Stimulated activated CD8-positive, alpha-beta memory T cell treated with anti-CD3 and anti-CD28 coated beads, Interleukin-2, amount 100 ng/mL, for 1 hour (primary cell): ENCODE data around the gene DIP2C.

Experiments used
- DNase-seq, 2 donors: peaks; one replicate each; pipeline ENCODE4 v3.0.0-alpha.2; 2020; ENCODE audit warnings: low read depth in 2 of 2

DIP2C gene

DNA sequence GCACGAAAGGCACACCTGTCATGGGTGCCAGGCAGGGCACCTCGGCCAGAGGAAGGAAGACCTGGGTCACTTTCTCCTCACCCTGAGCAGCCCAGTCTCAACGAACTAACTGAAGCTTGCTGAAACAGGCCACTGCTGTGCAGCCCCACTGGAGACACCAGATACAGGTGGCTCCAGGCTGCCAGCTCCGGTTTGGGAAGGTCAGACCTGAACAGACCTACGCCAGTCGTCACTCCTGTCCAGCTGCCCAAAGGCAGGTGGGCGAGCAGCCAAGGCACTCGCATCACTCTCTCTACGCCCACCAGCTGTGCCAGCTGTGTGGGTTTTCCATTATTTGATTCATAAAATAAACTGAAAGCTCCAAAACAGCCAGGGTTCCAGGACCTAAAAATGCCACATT lies 298.2 kb downstream of the DIP2C start:
- DNase-seq: no peak

DNA sequence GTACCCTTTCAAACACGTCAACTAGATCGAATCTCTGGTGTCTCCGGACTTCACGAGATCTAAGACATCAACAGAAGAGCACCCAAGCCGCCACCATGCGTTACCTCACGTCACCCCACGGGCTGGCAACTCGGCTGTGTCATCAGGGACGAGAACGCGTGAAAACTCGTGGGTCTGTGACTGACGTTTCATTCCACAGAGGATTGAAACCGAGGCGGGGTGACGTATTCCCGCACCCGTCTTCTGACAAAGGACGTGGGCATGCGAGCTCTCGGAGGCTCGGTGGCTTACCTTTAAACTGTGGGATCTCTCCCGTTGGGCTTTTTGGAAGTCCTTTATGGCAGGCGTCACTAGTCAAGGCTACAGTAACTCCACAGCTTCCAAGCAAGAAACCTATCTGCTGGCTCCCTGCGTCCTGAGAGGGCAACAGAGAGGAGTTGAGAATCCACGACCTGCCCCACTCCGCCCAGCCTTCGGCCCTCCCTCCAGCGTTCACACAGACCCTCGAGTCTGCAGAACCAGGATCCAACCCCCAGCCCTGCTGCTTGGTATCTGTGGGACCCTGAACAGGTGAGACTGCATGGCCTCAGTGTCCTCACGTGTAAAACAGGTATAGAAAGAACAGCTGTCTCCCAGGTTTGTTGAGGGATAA lies 298.9 kb downstream of the DIP2C start:
- no peak for DNase-seq

DNA sequence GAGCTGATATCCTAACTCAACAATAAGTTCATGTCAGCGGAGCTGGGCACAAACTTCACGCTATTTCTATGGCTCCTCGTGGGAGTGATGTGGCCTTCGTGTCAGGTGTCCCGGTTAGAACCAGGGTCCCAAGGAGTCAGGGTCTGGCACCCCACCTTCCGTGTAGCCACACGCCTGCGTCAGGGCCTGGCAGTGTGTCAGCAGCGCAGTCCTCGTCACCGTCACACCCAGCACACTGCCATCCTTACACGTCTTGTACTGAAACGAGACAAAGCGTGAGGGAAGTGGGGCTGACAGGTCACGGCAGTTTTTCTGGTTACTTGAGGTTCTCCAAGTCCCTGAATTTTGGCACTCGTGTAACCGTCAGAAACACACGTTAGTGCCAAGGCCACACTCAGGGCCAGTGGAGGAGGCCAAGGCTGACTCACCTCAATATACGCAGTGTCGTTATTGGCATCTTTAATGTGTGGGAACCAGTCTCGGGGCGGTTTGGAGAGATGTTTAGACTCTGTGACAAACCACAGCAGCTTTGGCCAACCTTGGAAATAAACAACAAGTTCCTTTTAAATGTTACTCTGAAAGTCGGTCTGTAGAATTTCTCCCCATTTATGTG lies 299.5 kb downstream of the DIP2C start:
- no peak for DNase-seq

DNA sequence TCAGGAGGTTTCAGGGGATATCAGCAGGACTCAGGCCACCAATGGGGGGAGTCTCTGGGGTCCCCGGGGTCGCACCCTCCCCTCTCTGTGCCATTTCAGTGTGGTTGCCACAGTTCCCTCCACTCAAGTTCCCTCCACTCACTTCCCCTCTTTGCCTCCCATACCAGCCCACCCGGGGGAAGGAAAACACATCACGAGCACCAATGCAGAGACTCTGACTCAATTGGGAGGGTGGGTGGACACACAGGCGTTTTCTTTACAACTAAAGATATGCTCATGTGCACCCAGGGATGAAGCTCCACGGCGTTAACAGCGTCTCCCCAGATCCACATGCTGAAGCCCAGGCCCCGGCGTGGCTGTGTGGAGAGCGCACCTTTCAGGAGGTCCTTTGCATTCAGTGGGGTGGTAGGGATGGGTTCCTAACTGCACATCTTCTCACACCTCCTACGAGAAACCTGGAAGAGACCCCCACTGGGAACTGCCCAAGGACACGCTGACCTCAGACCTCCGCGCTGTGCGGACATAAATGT lies 300.1 kb downstream of the DIP2C start:
- no peak for DNase-seq

DNA sequence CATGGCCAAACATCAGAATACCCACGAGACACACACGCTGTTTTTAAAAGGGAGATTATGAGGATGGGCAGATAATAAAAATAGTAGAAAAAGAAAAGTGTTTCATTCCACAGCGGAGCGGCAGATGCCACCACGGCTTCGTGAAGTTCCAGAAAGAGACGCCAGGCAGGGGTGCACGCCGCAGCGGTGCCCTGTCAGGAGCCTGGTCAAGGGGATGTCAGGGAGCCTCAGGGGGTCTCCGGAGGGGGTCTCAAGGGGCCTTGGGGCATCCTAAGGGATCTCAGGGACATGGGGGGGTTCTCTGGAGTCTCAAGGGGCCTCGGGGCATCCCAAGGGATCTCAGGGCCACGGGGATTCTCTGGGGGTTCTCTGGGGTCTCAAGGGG lies 300.8 kb downstream of the DIP2C start:
- no peak for DNase-seq

DNA sequence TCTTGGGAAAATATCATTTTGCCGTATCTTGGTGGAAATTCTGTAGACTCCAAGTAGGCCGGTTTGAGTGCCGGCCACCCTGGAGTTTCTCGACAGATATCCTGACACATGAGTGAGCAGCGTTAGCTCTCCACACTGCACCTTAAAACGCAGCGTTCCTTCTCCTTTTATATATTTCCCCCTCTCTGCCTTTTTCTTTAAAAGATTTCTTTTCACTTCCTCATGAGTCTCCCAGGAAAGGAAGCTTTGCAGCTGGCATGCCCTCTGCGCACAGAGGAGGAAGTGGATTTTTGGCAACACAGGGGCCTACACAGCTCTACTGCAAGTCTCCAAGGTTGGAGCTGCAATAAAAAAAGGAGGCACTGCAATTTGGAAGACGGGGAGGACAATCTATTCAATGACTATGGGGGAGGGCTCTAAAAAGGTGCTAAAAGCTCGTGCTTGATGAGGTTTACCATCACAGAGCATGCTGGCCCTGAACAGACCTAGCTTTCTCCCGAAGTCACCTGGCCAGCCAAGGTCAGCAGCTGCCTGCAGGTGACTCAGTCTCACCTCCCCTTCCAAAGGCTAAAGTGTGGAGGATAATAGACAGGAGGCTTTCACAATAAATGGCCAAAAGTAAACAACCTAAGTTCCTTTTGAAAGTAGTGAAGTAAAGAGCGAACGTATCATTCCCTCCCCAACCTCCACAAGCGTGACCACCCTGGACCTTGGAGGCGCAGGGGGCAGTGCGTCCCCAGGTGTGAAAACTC lies 301.4 kb downstream of the DIP2C start:
- DNase-seq: no peak

DNA sequence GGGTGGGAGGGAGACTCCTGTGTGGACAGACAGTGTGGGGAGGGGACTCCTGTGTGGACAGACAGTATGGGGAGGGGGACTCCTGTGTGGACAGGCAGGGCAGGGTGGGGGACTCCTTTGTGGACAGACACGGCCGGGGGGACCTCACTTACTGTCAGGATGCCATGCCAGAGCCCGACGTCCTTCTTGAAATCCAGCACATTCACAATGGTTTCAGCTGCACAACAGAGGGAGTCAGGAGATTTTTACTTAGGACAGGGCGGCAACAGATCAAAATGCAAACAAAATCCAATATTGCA lies 301.9 kb downstream of the DIP2C start:
- DNase-seq: no peak

DNA sequence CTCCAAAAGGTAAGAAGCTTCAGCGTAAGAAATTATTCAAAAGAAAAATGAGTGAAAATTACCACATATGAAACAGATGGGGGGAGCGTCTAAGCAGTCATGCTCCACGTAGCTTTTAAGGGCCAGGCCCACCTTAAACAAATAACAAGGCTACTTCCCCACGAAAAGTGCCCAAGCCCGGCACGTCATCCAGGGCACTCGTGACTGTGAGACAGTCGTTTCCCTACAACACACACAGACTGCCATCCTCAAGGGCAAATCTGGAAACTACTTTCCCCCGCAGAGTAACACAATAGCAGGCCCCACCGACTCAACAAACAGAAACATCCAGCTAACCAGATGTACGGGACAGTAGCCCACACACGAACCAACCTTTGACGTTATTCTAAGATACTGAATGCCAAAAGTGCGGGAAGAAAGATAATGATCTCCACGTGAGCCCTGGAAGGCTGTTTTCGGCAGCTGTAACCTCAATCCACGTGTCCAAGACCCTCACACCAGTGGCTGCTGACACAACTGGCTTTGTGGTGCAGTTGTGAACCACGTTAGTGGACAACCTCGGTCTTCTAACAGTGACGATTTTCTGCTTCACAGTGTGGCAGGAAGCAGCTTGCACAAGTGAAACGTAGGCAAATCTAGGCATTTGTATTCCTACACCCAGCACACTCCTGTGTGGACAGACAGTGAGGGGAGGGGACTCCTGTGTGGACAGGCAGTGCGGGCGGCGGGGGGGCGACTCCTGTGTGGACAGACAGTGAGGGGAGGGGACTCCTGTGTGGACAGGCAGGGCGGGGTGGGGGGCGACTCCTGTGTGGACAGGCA lies 302.5 kb downstream of the DIP2C start:
- DNase-seq: no peak

DNA sequence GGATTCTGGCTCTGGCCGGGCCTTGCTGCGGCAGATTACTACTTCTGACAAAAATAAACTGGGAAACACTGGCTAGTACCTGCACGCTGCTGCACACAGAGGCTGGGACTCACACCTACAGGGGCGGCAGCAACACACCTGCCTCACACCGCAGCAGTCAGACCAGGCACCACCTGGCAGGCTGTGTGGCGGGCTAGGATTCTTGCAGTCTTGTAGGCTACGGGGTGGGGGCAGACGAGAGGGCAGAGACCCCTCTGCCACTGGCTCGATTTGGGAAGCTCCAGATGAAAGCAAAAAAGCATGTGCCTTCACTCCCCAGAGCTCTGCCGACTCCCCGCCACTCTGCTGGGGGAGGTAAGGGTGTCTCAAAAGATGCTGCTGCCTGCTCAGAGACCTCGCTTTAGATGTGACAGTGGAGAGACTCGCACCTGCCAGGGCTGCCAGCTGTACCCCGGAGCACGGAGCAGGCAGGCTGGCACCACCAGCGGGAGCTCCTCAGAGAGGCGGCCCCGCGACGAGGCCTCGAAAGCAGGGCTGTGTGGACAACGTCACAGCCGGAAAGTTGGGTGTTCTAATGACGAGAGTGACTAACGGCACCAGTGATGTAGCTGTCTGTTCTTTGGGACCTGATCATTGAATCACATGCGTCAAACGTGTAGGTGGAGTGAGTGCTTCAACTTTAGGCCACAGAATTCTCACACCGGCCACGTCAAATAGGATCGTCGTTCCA lies 303.7 kb downstream of the DIP2C start:
- no peak for DNase-seq

DNA sequence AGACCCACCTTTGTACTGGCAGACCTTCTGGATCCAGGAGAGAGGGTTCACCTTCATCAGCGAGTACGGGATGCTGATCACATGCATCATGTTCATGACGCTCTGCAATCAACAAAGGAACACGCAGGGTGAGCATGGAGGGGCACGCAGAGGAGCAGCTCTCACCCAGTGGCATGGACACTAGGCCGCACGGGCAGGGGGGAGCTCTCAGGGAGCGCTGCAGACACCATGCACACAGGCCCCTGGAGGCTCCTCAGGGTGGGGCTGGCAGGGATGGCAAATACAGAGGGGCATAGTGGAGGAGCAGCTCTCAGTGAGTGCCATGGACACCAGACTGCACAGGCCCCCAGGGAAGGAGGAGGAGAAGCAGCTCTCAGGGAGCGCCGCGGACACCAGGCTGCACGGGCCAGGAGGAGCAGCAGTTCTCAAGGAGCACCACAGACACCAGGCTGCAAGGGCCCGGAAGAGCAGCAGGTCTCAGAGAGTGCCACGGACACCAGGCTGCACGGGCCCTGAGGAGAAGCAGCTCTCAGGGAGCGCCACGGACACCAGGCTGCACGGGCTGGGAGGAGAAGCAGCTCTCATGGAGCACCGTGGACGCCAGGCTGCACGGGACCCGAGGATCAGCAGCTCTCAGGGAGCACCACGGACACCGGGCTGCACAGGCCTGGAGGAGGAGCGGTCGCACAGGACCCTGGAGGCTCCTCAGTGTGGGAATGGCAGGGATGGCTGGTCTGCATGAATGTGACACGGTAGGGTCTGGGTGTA lies 304.7 kb downstream of the DIP2C start:
- no peak for DNase-seq

DNA sequence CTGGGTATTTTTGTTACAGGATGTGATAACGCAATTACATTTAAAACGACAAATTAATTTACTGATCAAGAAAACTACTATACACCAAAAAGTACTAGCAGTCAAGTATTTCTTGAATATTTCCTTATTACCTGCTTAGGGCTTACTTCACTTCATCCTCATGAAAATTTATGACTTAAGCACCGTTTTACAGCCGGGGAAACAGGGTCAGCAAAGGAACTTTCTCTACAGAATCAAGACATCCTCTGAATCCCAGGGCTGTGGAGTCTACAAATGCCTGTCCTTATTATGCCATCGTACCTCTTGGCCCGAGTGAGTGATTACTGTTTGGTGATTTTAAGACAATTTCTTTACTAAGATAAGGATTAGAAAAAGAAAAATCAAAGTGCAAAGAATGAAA lies 305.9 kb downstream of the DIP2C start:
- DNase-seq: no peak

DNA sequence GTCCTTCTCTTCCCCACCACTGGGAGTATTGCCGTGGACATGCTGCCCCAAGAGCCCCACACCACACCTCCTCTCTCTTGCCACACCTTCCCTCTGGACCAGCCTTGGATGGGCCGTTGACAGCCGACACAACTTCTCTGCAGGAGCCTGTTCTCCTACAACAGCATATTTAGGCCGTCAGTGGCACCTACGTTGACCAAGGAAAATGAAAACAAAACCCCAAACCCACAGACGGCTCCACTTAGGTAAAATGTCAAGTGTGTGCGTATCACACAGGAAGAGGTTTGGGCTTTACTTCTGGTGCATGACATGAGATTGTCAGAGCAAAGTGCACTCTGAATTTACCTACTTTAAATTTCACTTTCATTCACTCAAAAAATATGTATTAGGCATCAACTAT lies 307.7 kb downstream of the DIP2C start:
- no peak for DNase-seq

DNA sequence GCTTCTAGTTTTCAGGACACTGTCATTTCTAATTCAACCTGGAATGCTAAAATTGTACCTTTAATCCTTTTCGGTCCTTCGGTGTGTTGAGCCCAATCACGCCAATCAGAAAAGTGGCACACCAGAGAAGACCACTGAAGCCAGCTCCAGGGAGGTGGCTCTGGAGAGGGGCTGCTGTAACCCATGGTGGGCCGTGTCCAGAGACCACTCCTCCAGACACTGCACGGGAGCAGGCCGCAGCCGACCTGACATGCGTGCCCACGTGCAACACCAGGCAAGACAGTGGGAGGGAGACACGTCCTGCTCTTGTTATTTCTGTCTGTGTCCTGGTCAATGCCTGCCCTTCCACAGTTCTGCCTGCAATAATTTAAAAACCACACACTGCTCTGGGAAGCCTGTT lies 308.1 kb downstream of the DIP2C start:
- DNase-seq: no peak

DNA sequence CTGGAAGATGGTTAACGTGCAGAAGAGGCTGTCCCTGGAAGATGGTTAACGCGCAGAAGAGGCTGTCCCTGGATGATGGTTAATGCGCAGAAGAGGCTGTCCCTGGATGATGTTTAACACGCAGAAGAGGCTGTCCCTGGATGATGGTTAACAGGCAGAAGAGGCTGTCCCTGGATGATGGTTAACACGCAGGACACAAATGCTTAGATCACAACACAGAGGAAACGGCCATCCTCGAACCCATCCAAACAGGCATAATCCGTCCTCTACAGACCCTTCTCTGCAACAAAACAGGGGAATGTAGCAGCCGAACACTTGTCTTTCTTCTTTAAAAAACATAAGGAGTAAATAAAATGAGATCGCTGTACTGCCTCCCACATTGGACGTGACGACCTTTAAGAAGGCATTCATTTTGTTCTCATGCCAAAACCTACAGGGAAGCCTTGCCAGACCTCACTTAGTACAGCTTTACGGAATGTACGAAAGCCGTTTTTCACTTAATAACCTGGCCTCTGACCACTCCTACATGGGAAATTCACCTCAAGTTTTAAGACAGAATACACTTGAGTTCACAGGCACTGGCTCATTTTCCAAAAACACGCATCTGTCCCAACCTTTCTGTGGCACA lies 309.0 kb downstream of the DIP2C start:
- no peak for DNase-seq

DNA sequence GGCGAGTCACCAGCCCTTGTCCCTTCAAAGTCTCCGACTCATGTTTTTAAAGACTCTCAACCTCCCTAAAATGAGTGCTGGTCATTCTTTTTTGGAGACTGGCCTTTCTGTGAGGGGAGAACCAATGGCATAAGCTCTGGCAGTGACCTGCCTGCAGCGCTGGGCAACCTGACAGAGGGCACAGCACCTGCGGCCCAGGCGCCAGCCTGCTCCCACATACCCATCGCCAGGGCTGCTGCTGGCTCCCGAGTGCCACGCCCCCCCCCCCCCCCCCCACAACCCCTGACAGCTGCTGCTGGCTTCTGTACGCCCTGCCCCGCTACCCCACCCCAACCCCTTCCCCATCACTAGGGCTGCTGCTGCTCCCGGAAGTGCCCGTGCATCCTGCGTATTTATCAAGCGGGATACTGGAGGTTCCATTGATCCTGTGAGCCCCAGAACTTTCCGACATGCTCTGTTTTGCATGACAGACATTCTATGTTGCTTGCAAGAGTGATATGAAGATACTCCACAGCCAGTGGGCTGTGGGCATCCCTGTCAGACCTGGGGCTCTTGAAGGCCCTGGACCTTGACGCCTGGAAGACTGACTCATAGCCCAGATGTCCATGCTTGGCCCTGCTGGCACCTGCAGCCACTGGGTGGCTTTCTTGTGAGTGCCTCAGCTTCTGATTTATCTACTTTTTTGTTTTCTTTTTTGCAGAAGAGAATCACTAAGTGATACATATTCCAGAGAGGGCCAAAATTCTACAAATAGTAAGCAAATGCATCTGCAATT lies 310.4 kb downstream of the DIP2C start:
- no peak for DNase-seq

DNA sequence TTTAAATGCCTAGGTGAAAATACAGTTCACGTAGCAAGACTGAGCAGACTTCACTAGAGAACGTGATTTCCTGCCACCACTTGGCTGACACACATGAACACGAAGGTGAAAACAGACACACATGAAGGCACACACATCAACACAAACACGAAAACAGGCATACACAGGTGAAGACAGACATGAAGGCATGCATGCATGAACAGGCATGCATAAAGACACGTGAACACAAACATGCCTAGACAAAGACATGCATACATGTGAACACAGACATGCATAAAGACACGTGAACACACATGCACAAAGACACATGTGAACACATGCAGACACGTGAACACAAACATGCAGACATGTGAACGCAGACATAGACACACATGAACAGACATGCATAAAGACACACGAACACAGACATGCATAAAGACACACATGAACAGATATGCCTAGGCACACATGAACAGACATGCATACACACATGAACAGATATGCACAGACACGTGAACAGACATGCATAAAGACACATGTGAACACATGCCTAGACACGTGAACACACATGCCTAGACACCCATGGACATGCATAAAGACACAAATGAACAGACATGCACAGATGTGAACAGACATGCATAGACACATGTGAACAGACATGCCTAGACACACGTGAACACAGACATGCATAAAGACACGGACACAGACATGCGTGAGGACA lies 311.1 kb downstream of the DIP2C start:
- DNase-seq: no peak

DNA sequence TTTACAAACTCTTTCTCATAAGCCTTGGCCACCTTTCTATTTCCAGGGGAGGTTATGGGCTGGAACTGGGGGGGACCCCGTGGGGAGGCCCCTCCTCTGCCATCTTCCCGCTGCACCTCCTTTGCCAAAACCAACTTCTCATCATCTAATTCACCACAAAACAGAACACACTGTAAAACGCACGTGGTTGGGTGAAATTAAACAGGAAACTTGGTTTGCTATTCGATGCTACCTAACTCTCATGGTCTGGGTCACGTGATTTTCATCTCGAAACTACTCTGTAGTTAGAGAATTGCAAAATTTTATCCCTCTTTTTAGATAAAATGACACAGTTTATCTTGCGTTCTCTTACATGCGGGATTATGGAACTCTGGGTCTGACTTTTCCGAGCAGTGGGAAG lies 312.2 kb downstream of the DIP2C start:
- no peak for DNase-seq

DNA sequence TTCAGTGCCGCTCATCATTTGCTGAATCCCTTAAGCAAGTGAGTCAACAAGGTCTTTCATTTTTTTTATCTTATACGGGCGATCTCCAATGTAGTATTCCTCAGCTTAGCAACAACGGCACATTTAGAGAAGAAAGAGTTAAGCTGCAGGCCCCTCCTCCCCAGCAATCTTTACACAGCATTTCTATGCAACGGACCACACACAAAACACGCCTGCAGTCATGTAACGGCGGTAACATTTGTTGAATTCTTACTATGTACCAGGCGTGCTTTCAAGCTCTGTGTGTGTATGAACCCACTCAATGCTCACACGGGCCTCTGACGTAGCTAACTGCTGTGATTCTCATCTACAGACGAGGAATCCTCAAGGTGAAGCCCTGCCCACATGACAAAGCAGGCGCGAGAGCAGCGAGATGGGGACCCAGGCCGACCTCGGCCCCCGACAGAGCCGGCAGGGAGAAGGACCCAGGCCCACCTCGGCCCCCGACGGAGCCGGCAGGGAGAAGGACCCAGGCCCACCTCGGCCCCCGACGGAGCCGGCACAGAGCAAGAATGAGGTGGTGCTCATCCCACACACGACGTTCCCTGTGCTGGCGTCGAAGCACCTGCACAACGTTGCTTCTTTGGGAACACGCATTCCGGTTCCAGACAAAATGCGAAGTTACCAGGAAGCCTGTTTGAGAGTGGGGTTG lies 313.5 kb downstream of the DIP2C start:
- DNase-seq: no peak
